Chondrocyte (in vitro differentiated cells): Measurements from ENCODE around the gene MKLN1. TPM values are rescaled to one million over a fixed set of nuclear protein-coding genes. Genes with fewer than 3 reads are reported as not detected.
"Not testable (repeated sequence)": the region's sequence is repeated elsewhere in the genome, so short reads cannot be mapped to it uniquely, and the experiment has no call there.

Experiments
- DNase-seq: peaks from one replicate; pipeline ENCODE4 v3.0.0; 2021; ENCODE audit warnings: mixed read lengths, low spot score
- H3K27ac Mint-ChIP-seq: one replicate; pipeline ENCODE4 v1.8.0; 2021; ENCODE audit warnings: mild to moderate bottlenecking, moderate library complexity, mixed read lengths; ENCODE audit not compliant: unreplicated experiment
- H3K27me3 Mint-ChIP-seq: 2 replicates; pipeline ENCODE4 v1.8.0; 2021; ENCODE audit warnings: low read depth, mixed read lengths
- H3K36me3 Mint-ChIP-seq: 2 replicates; pipeline ENCODE4 v1.8.0; 2021; ENCODE audit warnings: low read depth, mixed read lengths
- H3K4me1 Mint-ChIP-seq: 2 replicates; pipeline ENCODE4 v1.8.0; 2021; ENCODE audit warnings: low read depth, mild to moderate bottlenecking, mixed read lengths
- H3K4me3 Mint-ChIP-seq: one replicate; pipeline ENCODE4 v1.8.0; 2021; ENCODE audit warnings: mild to moderate bottlenecking, moderate library complexity, mixed read lengths; ENCODE audit not compliant: unreplicated experiment
- H3K9me3 Mint-ChIP-seq: 2 replicates; pipeline ENCODE4 v1.8.0; 2021; ENCODE audit warnings: low read depth, mixed read lengths
- CTCF ChIP-seq: fragments of 200-600 bp; sonication (generic); IDR thresholded peaks from 2 replicates; pipeline ENCODE4 v1.5.0; 2021; ENCODE audit warnings: antibody characterized with exemption, mild to moderate bottlenecking, moderate library complexity
- total RNA-seq: library from RNA; stranded (reverse); gene quantifications from 3 replicates; pipeline ENCODE4 v1.2.1, GENCODE V29; 2021

The MKLN1 gene
- total RNA-seq, 1 donor from 2014 or later: 33.4 TPM

- no peak overlapping the region for H3K4me3 Mint-ChIP-seq
- H3K4me1 Mint-ChIP-seq: peaks cover 16% of the 10 kb centered on the region
- peaks cover 3% of the 10 kb centered on the region for H3K36me3 Mint-ChIP-seq
- no peaks in the 10 kb centered on the region for H3K9me3 Mint-ChIP-seq
- DNase-seq: no peak
- no peak for TF ChIP-seq CTCF
- no peaks in the 10 kb centered on the region for H3K27me3 Mint-ChIP-seq
- no peak overlapping the region for H3K27ac Mint-ChIP-seq
Observed at GRCh38 chr7:131412031-131412430, 84.4 kb downstream of the MKLN1 start.

- Mint-ChIP-seq H3K9me3 (no peaks in the 10 kb centered on the region), H3K27me3 (no peaks in the 10 kb centered on the region), H3K4me3 (no peak overlapping the region), H3K27ac (no peak overlapping the region), H3K4me1 (peaks cover 12% of the 10 kb centered on the region), H3K36me3 (peaks cover 6% of the 10 kb centered on the region)
- no peak for DNase-seq
- TF ChIP-seq CTCF: no peak
Observed at GRCh38 chr7:131413711-131414110, 86.0 kb downstream of the MKLN1 start.

- peaks cover 6% of the 10 kb centered on the region for H3K36me3 Mint-ChIP-seq
- H3K27me3 Mint-ChIP-seq: no peaks in the 10 kb centered on the region
- no peak overlapping the region for H3K27ac Mint-ChIP-seq
- H3K4me1 Mint-ChIP-seq: no peaks in the 10 kb centered on the region
- no peak for DNase-seq
- no peaks in the 10 kb centered on the region for H3K9me3 Mint-ChIP-seq
- peak; percentile 90 for TF ChIP-seq CTCF
- H3K4me3 Mint-ChIP-seq: no peak overlapping the region
Observed at GRCh38 chr7:131424219-131424822, 96.6 kb downstream of the MKLN1 start.

- H3K4me3 Mint-ChIP-seq: no peak overlapping the region
- no peaks in the 10 kb centered on the region for H3K9me3 Mint-ChIP-seq
- H3K27me3 Mint-ChIP-seq: no peaks in the 10 kb centered on the region
- peaks cover 9% of the 10 kb centered on the region for H3K36me3 Mint-ChIP-seq
- H3K27ac Mint-ChIP-seq: no peak overlapping the region
- DNase-seq: no peak
- TF ChIP-seq CTCF: no peak
- no peaks in the 10 kb centered on the region for H3K4me1 Mint-ChIP-seq
Observed at GRCh38 chr7:131425992-131426391, 98.3 kb downstream of the MKLN1 start.

GRCh38 chr7:131430826-131431225, 103.2 kb downstream of the MKLN1 start:
- H3K27me3 Mint-ChIP-seq, H3K9me3 Mint-ChIP-seq, H3K27ac Mint-ChIP-seq, DNase-seq, H3K4me1 Mint-ChIP-seq, H3K4me3 Mint-ChIP-seq: not testable (repeated sequence)
- H3K36me3 Mint-ChIP-seq: peaks cover 15% of the 10 kb centered on the region

GRCh38 chr7:131431289-131431688, 103.6 kb downstream of the MKLN1 start:
- no peaks in the 10 kb centered on the region for H3K4me1 Mint-ChIP-seq
- TF ChIP-seq CTCF: no peak
- H3K27ac Mint-ChIP-seq: no peak overlapping the region
- H3K4me3 Mint-ChIP-seq: no peak overlapping the region
- H3K9me3 Mint-ChIP-seq: no peaks in the 10 kb centered on the region
- no peaks in the 10 kb centered on the region for H3K27me3 Mint-ChIP-seq
- peaks cover 15% of the 10 kb centered on the region for H3K36me3 Mint-ChIP-seq
- DNase-seq: no peak
